Measurements from ENCODE around the gene RASSF10. TPM values are rescaled to one million over a fixed set of nuclear protein-coding genes. Genes with fewer than 3 reads are reported as not detected.
"Not testable (repeated sequence)": the region's sequence is repeated elsewhere in the genome, so short reads cannot be mapped to it uniquely, and the experiment has no call there.

Gene RASSF10
- total RNA-seq, 1 donor from 2014 or later, result 4.8 TPM

DNA sequence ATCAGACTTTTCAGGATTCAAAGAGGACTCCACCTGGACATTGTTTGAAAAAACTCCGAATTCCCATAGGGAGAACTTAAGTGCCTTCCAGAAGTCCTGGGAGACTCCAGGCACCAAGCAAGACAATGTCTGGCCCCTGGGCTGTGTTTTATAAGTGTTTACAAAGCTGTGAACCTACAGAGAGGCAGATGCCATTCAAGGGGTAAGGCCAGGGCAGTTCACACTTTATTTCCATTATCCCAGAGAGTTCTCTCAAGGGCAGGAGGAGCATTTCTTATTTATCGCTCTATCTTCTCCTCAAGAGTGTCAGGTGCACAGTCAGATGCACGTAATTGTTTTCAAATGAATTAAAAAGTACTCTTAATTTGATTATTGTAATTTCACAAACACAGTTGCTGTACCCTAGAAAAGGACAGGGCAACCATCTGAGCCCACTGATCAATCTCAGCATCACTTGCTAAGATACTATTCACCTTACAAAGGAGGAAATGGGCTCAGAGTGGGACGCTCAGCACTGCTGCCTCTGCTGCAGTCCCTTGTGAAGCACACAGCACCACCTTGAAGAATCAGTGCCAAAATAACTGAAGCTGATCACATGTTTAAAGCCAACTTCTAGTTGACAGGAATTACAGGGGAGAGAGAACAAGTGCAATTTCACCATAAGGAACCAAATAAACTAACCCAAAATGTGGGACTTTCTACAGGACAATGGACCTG is 35.0 kb downstream of the RASSF10 start:
- TF ChIP-seq, protein P1, sequence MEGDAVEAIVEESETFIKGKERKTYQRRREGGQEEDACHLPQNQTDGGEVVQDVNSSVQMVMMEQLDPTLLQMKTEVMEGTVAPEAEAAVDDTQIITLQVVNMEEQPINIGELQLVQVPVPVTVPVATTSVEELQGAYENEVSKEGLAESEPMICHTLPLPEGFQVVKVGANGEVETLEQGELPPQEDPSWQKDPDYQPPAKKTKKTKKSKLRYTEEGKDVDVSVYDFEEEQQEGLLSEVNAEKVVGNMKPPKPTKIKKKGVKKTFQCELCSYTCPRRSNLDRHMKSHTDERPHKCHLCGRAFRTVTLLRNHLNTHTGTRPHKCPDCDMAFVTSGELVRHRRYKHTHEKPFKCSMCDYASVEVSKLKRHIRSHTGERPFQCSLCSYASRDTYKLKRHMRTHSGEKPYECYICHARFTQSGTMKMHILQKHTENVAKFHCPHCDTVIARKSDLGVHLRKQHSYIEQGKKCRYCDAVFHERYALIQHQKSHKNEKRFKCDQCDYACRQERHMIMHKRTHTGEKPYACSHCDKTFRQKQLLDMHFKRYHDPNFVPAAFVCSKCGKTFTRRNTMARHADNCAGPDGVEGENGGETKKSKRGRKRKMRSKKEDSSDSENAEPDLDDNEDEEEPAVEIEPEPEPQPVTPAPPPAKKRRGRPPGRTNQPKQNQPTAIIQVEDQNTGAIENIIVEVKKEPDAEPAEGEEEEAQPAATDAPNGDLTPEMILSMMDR (IDR thresholded peaks at IDR 0.05), result no peak
- no peaks in the 10 kb centered on the region for H3K9me3 ChIP-seq
- ATAC-seq (no peak), DNase-seq (no peak)
- H3K27me3 ChIP-seq, result no peaks in the 10 kb centered on the region
- H3K27ac ChIP-seq, result no peak overlapping the region
- H3K4me3 ChIP-seq, result no peak overlapping the region
- H3K4me1 ChIP-seq, result peaks cover 6% of the 10 kb centered on the region
- H3K36me3 ChIP-seq, result no peaks in the 10 kb centered on the region
- intact Hi-C loops (cut with DNase I), result no loop called here

DNA sequence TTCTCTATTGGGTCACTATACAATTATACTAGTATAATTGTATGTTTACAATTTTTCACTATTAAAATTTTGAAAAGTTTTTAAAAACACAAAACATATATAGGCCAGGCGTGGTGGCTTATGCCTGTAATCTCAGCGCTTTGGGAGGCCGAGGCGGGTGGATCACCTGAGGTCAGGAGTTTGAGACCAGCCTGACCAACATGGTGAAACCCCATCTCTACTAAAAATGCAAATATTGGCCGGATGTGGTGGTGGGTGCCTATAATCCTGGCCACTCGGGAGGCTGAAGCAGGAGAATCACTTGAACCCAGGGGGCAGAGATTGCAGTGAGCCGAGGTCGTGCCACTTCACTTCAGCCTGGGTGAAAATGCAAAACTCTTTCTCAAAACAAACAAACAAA is 36.0 kb downstream of the RASSF10 start:
- H3K36me3 ChIP-seq; H3K4me1 ChIP-seq; ATAC-seq; intact Hi-C loops (cut with DNase I); H3K27me3 ChIP-seq; H3K4me3 ChIP-seq; H3K9me3 ChIP-seq; DNase-seq; H3K27ac ChIP-seq: not testable (repeated sequence)

DNA sequence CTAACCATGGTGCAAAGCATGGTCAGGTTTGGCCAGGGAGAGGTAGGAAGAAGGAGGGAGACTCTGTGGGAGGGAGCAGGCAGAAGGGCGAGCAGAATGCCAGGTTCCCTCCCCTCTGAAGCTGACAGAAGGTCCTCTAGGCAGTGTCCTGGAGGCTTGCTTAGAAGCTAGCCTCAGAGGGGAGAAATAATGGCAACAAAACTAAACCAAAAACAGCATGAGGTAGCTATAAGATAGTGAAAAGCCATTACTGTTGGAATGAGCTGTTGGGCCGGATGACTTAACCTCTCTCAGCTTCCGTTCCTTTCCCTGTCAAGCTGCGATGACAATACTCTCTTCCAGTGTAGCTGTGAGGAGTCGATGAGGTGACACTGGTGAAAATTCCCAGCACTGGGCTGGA is 36.6 kb downstream of the RASSF10 start:
- no peaks in the 10 kb centered on the region for H3K9me3 ChIP-seq
- peaks cover 6% of the 10 kb centered on the region for H3K4me1 ChIP-seq
- ATAC-seq, result no peak
- no peak overlapping the region for H3K27ac ChIP-seq
- intact Hi-C loops (cut with DNase I), result no loop called here
- no peak for DNase-seq
- no peaks in the 10 kb centered on the region for H3K27me3 ChIP-seq
- H3K36me3 ChIP-seq, result no peaks in the 10 kb centered on the region
- TF ChIP-seq, protein P1 (IDR thresholded peaks at IDR 0.05), result no peak
- no peak overlapping the region for H3K4me3 ChIP-seq

DNA sequence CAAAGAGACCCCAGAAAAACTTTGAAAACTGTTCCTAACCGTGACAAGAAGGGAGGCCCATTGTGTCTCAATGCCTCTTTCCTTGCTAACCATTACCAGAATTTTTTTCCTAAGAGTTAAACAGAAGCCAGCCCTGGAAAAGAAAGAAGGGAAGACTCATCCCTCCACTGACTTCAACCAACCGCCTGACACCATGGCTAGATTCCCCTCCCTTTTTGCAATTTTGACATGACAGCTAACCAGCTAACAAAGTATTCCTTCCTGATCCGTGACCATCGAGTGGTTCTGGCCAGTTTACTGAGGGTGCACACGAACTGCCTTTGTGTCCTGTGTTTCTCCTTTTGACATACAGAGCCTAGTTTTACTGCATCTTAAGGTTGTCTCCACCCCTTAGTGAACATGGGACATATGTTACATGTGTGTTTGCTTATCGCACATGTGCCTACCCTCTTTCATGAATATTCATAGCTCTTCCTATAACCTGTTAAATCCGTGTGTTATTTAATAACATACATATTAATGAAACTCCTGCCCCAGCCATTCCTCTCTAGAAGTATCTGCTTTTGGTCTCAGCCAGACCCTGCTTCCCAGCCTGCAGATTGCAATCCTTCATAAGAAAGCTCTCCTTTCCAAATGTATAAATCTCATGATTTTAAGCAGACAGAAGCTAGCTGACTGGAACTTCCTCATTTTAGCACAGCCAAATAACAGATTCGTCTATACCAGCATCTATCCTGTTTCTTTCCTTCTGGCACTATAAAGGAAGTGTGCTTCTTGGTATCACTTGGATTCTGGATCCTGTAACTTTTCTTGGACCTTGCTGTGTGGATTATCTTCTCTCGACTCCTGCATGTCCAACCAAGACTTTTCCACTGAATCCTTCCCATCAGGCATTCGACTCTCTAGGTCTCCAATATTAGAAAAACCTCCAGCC is 37.8 kb downstream of the RASSF10 start:
- intact Hi-C loops (cut with DNase I), result no loop called here
- TF ChIP-seq, protein P1 (IDR thresholded peaks at IDR 0.05), result no peak
- Histone ChIP-seq H3K4me1 (peaks cover 6% of the 10 kb centered on the region), H3K4me3 (no peak overlapping the region), H3K27ac (no peak overlapping the region), H3K36me3 (no peaks in the 10 kb centered on the region), H3K27me3 (no peaks in the 10 kb centered on the region), H3K9me3 (no peaks in the 10 kb centered on the region)
- ATAC-seq (no peak), DNase-seq (no peak)

DNA sequence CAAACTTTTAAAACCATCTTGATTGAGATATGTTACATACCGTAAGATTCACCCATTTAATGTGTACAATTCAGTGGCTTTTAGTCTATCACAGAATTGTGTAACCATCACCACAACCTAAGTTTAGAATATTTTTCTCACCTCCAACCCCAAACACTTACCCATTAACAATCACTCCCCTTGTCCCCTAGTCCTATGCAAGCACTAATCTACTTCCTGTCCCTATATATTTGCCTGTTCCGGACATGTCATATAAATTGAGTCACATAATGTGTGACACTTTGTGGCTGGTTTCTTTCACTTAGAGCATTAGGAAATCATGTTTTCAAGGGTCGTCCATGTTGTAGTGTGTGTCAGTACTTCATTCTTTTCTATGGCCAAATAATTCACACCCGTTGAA is 38.8 kb downstream of the RASSF10 start:
- Histone ChIP-seq H3K4me1 (peaks cover 6% of the 10 kb centered on the region), H3K27me3 (no peaks in the 10 kb centered on the region), H3K27ac (no peak overlapping the region), H3K36me3 (no peaks in the 10 kb centered on the region), H3K4me3 (no peak overlapping the region), H3K9me3 (no peaks in the 10 kb centered on the region)
- ATAC-seq, result no peak
- intact Hi-C loops (cut with DNase I), result no loop called here
- TF ChIP-seq, protein P1 (IDR thresholded peaks at IDR 0.05), result no peak
- no peak for DNase-seq

DNA sequence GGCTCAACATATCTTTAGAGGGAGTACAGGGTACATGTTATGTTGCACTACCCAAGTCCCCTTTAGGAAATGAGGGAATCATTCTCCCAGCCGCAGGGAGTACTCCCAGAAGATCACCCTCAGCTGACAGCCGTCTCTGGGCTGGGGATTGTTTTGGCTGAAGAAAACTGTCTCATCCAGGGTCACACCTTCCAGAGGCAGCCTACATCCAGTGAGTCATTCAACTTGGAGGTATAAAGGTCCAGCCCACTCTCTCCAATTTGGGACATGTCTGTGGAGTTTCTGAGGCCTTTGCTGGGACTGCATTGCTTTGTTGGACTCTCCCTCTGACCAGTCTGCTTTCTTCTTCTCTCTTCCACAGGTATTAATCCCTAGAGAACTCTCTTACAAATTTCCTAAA is 42.1 kb downstream of the RASSF10 start:
- no peaks in the 10 kb centered on the region for H3K27me3 ChIP-seq
- no peaks in the 10 kb centered on the region for H3K9me3 ChIP-seq
- intact Hi-C loops (cut with DNase I), result no loop called here
- H3K4me3 ChIP-seq, result no peak overlapping the region
- TF ChIP-seq, protein P1 (IDR thresholded peaks at IDR 0.05), result no peak
- no peak for ATAC-seq
- no peak overlapping the region for H3K27ac ChIP-seq
- no peaks in the 10 kb centered on the region for H3K36me3 ChIP-seq
- DNase-seq, result no peak
- no peaks in the 10 kb centered on the region for H3K4me1 ChIP-seq
